Stomach (tissue), 4 donors: ENCODE data around the gene PLEKHO1.

Source experiments
- CTCF ChIP-seq, 7 experiments: fragments of 450-650 bp in 4 of 7; fragments of 200-600 bp in 3 of 7; sonication (generic) in 3 of 7; IDR thresholded peaks; one replicate each; pipeline ENCODE4 v1.5.1; 2016 to 2019; ENCODE audit warnings: antibody characterized with exemption in 7 of 7, control low read depth in 2 of 7, mild to moderate bottlenecking in 1 of 7
- EP300 ChIP-seq: sonication (generic); formaldehyde crosslinking; IDR thresholded peaks from one replicate; pipeline ENCODE4 v1.6.1; 2017; ENCODE audit warnings: antibody characterized with exemption
- POLR2A ChIP-seq, 4 donors: fragments of 450-650 bp; IDR thresholded peaks; one replicate each; pipeline ENCODE4 v1.6.1; 2016; ENCODE audit warnings: antibody characterized with exemption in 4 of 4, control low read depth in 2 of 4, mild to moderate bottlenecking in 1 of 4, moderate library complexity in 1 of 4
- POLR2AphosphoS5 ChIP-seq, 3 donors: sonication (generic); formaldehyde crosslinking; IDR thresholded peaks; one replicate each; pipeline ENCODE4 v1.6.1; 2016; ENCODE audit warnings: antibody characterized with exemption in 3 of 3

GRCh38 chr1:150161747-150162581 is 12.2 kb downstream of the PLEKHO1 start:
- TF ChIP-seq CTCF (IDR thresholded peaks at IDR 0.05) (no peak), POLR2A (IDR thresholded peaks at IDR 0.05) (no peak), EP300 (no peak), POLR2AphosphoS5 (IDR thresholded peaks at IDR 0.05) (no peak)
